Neural cell (in vitro differentiated cells): Measurements from ENCODE around the gene CDH1. TPM values are rescaled to one million over a fixed set of nuclear protein-coding genes. Genes with fewer than 3 reads are reported as not detected.

Source experiments
- H2AFZ ChIP-seq: fragments of 200-600, 300-800 bp; sonication (generic), shearing (Covaris generic); 2 replicates; pipeline ENCODE4 v1.6.0; 2014; ENCODE audit warnings: low read depth, mild to moderate bottlenecking, antibody characterized with exemption, low read length, moderate library complexity
- H3F3A ChIP-seq: fragments of 200-600 bp; shearing (Covaris generic); 2 replicates; pipeline ENCODE4 v1.6.1; 2016; ENCODE audit warnings: mild to moderate bottlenecking, moderate library complexity, mixed read lengths, antibody characterized with exemption, low read length; ENCODE audit not compliant: insufficient read depth, poor library complexity, severe bottlenecking
- H3K27ac ChIP-seq: fragments of 200-600, 300-800 bp; sonication (generic), shearing (Covaris generic); 2 replicates; pipeline ENCODE4 v1.5.1; 2014; ENCODE audit warnings: mild to moderate bottlenecking, low read length, moderate library complexity
- H3K27me3 ChIP-seq: fragments of 300-800, 200-600 bp; sonication (generic), shearing (Covaris generic); 2 replicates; pipeline ENCODE4 v1.6.0; 2014; ENCODE audit warnings: mild to moderate bottlenecking, low read depth, low read length, moderate library complexity; ENCODE audit not compliant: insufficient read depth
- H3K36me3 ChIP-seq: fragments of 300-800, 200-600 bp; sonication (generic), shearing (Covaris generic); 2 replicates; pipeline ENCODE4 v1.5.1; 2014; ENCODE audit warnings: mild to moderate bottlenecking, antibody characterized with exemption, low read length, moderate library complexity; ENCODE audit not compliant: insufficient read depth
- H3K4me2 ChIP-seq: fragments of 300-800, 200-600 bp; sonication (generic), shearing (Covaris generic); 2 replicates; pipeline ENCODE4 v1.6.0; 2014; ENCODE audit warnings: mild to moderate bottlenecking, low read length
- H3K4me3 ChIP-seq: fragments of 300-800, 200-600 bp; sonication (generic), shearing (Covaris generic); 2 replicates; pipeline ENCODE4 v1.5.1; 2014; ENCODE audit warnings: mild to moderate bottlenecking, low read length, moderate library complexity
- H3K79me2 ChIP-seq: fragments of 200-600 bp; shearing (Covaris generic); replicated peaks from 2 replicates; pipeline ENCODE4 v1.6.0; 2014; ENCODE audit warnings: mild to moderate bottlenecking, low read length, moderate library complexity; ENCODE audit not compliant: insufficient read depth
- H3K9ac ChIP-seq: fragments of 300-800, 200-600 bp; sonication (generic), shearing (Covaris generic); 2 replicates; pipeline ENCODE4 v1.6.1; 2016; ENCODE audit warnings: mild to moderate bottlenecking, low read length, mixed read lengths
- H3K9me2 ChIP-seq: fragments of 200-600 bp; shearing (Covaris generic); 2 replicates; pipeline ENCODE4 v1.6.1; 2016; ENCODE audit warnings: mild to moderate bottlenecking, low read length, mixed read lengths; ENCODE audit not compliant: insufficient read depth
- H3K9me3 ChIP-seq: fragments of 200-600, 300-800 bp; sonication (generic), shearing (Covaris generic); 2 replicates; pipeline ENCODE4 v1.6.1; 2016; ENCODE audit warnings: mild to moderate bottlenecking, mixed run types, low read length, moderate library complexity, mixed read lengths
- H4K20me1 ChIP-seq: fragments of 200-600 bp; shearing (Covaris generic); 2 replicates; pipeline ENCODE4 v1.6.1; 2016; ENCODE audit warnings: mild to moderate bottlenecking, mixed run types; ENCODE audit not compliant: insufficient read depth
- EP300 ChIP-seq: fragments of 450-650 bp; conservative IDR thresholded peaks from 2 replicates; pipeline ENCODE4 v1.6.1; 2014; ENCODE audit warnings: antibody characterized with exemption, mild to moderate bottlenecking, moderate library complexity; ENCODE audit not compliant: poor library complexity, severe bottlenecking
- EZH2 ChIP-seq: fragments of 200-600, 300-800 bp; shearing (Covaris generic), sonication (generic); IDR thresholded peaks from 2 replicates; pipeline ENCODE4 v1.6.1; 2014; ENCODE audit warnings: antibody characterized with exemption, low read length, borderline replicate concordance, mild to moderate bottlenecking; ENCODE audit not compliant: insufficient read depth, poor library complexity, severe bottlenecking
- MXI1 ChIP-seq: fragments of 450-650 bp; conservative IDR thresholded peaks from 2 replicates; pipeline ENCODE4 v1.6.1; 2014; ENCODE audit warnings: antibody characterized with exemption, mild to moderate bottlenecking; ENCODE audit not compliant: poor library complexity, severe bottlenecking
- POLR2AphosphoS5 ChIP-seq: IDR thresholded peaks from 2 replicates; pipeline ENCODE4 v1.6.1; 2012
- RAD21 ChIP-seq: fragments of 450-650 bp; conservative IDR thresholded peaks from 2 replicates; pipeline ENCODE4 v1.6.1; 2014; ENCODE audit warnings: antibody characterized with exemption, mild to moderate bottlenecking, moderate library complexity
- SMC3 ChIP-seq: fragments of 450-650 bp; conservative IDR thresholded peaks from 2 replicates; pipeline ENCODE4 v1.6.1; 2014; ENCODE audit warnings: antibody characterized with exemption, mild to moderate bottlenecking, moderate library complexity; ENCODE audit not compliant: poor library complexity
- TAF1 ChIP-seq: IDR thresholded peaks from 2 replicates; pipeline ENCODE4 v1.6.1; 2012; ENCODE audit warnings: low read depth
- polyA plus RNA-seq: library from polyadenylated mRNA; depleted of rRNA; stranded (reverse); fragments of >200 nt; gene quantifications from 2 replicates; pipeline ENCODE4 v1.2.3, GENCODE V29; 2014
- TF ChIP-seq, protein P1 (sequence below): fragments of 450-650 bp; IDR thresholded peaks from 2 replicates; pipeline ENCODE4 v1.5.1; 2014; ENCODE audit warnings: antibody characterized with exemption, mild to moderate bottlenecking, moderate library complexity; ENCODE audit not compliant: poor library complexity, severe bottlenecking
- TF ChIP-seq, protein P2 (sequence below): IDR thresholded peaks from 2 replicates; pipeline ENCODE4 v1.6.1; 2012; ENCODE audit warnings: borderline replicate concordance

CDH1 gene
- polyA plus RNA-seq, 1 donor from 2014 or later = 1.2 TPM

GRCh38 chr16:68848786-68849185 is 111.7 kb downstream of the CDH1 start:
- H3K9ac ChIP-seq = no peak overlapping the region
- no peak for TF ChIP-seq EZH2
- TF ChIP-seq MXI1 = no peak
- TF ChIP-seq SMC3 = no peak
- TF ChIP-seq RAD21 = no peak
- no peak for TF ChIP-seq EP300
- TF ChIP-seq, protein P1, sequence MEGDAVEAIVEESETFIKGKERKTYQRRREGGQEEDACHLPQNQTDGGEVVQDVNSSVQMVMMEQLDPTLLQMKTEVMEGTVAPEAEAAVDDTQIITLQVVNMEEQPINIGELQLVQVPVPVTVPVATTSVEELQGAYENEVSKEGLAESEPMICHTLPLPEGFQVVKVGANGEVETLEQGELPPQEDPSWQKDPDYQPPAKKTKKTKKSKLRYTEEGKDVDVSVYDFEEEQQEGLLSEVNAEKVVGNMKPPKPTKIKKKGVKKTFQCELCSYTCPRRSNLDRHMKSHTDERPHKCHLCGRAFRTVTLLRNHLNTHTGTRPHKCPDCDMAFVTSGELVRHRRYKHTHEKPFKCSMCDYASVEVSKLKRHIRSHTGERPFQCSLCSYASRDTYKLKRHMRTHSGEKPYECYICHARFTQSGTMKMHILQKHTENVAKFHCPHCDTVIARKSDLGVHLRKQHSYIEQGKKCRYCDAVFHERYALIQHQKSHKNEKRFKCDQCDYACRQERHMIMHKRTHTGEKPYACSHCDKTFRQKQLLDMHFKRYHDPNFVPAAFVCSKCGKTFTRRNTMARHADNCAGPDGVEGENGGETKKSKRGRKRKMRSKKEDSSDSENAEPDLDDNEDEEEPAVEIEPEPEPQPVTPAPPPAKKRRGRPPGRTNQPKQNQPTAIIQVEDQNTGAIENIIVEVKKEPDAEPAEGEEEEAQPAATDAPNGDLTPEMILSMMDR = no peak
- TF ChIP-seq, protein P2, sequence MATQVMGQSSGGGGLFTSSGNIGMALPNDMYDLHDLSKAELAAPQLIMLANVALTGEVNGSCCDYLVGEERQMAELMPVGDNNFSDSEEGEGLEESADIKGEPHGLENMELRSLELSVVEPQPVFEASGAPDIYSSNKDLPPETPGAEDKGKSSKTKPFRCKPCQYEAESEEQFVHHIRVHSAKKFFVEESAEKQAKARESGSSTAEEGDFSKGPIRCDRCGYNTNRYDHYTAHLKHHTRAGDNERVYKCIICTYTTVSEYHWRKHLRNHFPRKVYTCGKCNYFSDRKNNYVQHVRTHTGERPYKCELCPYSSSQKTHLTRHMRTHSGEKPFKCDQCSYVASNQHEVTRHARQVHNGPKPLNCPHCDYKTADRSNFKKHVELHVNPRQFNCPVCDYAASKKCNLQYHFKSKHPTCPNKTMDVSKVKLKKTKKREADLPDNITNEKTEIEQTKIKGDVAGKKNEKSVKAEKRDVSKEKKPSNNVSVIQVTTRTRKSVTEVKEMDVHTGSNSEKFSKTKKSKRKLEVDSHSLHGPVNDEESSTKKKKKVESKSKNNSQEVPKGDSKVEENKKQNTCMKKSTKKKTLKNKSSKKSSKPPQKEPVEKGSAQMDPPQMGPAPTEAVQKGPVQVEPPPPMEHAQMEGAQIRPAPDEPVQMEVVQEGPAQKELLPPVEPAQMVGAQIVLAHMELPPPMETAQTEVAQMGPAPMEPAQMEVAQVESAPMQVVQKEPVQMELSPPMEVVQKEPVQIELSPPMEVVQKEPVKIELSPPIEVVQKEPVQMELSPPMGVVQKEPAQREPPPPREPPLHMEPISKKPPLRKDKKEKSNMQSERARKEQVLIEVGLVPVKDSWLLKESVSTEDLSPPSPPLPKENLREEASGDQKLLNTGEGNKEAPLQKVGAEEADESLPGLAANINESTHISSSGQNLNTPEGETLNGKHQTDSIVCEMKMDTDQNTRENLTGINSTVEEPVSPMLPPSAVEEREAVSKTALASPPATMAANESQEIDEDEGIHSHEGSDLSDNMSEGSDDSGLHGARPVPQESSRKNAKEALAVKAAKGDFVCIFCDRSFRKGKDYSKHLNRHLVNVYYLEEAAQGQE = no peak
- no peak for TF ChIP-seq POLR2AphosphoS5
- TF ChIP-seq TAF1 = no peak
- no peaks in the 10 kb centered on the region for H4K20me1 ChIP-seq
- H3K27me3 ChIP-seq = no peaks in the 10 kb centered on the region
- H3K9me2 ChIP-seq = no peaks in the 10 kb centered on the region
- H3K4me3 ChIP-seq = no peak overlapping the region
- H3K79me2 ChIP-seq = no peaks in the 10 kb centered on the region
- H3K9me3 ChIP-seq = no peaks in the 10 kb centered on the region
- no peaks in the 10 kb centered on the region for H3F3A ChIP-seq
- no peak overlapping the region for H3K4me2 ChIP-seq
- H2AFZ ChIP-seq = no peak overlapping the region
- no peak overlapping the region for H3K27ac ChIP-seq
- H3K36me3 ChIP-seq = no peaks in the 10 kb centered on the region

GRCh38 chr16:68850481-68850880 is 113.4 kb downstream of the CDH1 start:
- no peaks in the 10 kb centered on the region for H3K79me2 ChIP-seq
- H3K9me3 ChIP-seq = no peaks in the 10 kb centered on the region

DNA sequence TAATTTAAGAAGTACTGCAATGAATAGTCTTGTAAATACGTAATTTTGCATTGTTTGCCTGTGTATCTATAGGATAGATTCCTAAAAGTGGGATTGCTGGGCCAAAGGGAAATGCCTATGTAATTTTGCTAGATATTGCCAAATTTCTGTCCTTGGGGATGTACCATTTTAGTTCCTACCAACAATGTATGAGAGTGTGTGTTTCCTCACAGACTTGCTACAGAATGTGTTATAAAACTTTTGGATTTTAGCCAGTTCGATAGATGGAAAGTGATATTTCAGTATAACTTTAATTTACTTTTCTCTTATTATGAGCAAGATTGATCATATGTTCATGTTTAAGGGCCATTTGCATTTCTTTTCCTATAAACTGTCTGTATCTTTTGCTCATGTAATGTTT is 114.5 kb downstream of the CDH1 start:
- H3K27me3 ChIP-seq = no peaks in the 10 kb centered on the region
- H3K79me2 ChIP-seq = no peaks in the 10 kb centered on the region
- H3F3A ChIP-seq = no peaks in the 10 kb centered on the region
- no peak overlapping the region for H3K9ac ChIP-seq
- no peak overlapping the region for H3K4me2 ChIP-seq
- H2AFZ ChIP-seq = no peak overlapping the region
- no peaks in the 10 kb centered on the region for H3K36me3 ChIP-seq
- H4K20me1 ChIP-seq = no peaks in the 10 kb centered on the region
- H3K9me3 ChIP-seq = no peaks in the 10 kb centered on the region
- H3K27ac ChIP-seq = no peak overlapping the region
- H3K9me2 ChIP-seq = no peaks in the 10 kb centered on the region
- H3K4me3 ChIP-seq = no peak overlapping the region
- TF ChIP-seq SMC3 (no peak), TAF1 (no peak), RAD21 (no peak), EZH2 (no peak)
- TF ChIP-seq, protein P1 = no peak

More at GRCh38 chr16:68850481-68850880, 113.4 kb downstream of the CDH1 start:
- no peaks in the 10 kb centered on the region for H3K9me2 ChIP-seq
- no peak for TF ChIP-seq RAD21
- no peak overlapping the region for H2AFZ ChIP-seq
- H3K27ac ChIP-seq = no peak overlapping the region
- H3K27me3 ChIP-seq = no peaks in the 10 kb centered on the region
- no peak overlapping the region for H3K4me2 ChIP-seq
- no peaks in the 10 kb centered on the region for H3F3A ChIP-seq
- H3K9ac ChIP-seq = no peak overlapping the region
- no peaks in the 10 kb centered on the region for H3K36me3 ChIP-seq
- H4K20me1 ChIP-seq = no peaks in the 10 kb centered on the region
- H3K4me3 ChIP-seq = no peak overlapping the region
